Colon (tissue), 2 donors: ENCODE measurements around the gene CXCL16.
"Not testable (repeated sequence)": the region's sequence is repeated elsewhere in the genome, so short reads cannot be mapped to it uniquely, and the experiment has no call there.

ENCODE experiments used
- FAIRE-seq: peaks from 2 replicates; lab custom pipeline; 2012; peaks lifted over from hg19 to GRCh38; lab: Jason Lieb, UNC
- donor health status: control.
- donor health status: control.

CXCL16 gene

DNA sequence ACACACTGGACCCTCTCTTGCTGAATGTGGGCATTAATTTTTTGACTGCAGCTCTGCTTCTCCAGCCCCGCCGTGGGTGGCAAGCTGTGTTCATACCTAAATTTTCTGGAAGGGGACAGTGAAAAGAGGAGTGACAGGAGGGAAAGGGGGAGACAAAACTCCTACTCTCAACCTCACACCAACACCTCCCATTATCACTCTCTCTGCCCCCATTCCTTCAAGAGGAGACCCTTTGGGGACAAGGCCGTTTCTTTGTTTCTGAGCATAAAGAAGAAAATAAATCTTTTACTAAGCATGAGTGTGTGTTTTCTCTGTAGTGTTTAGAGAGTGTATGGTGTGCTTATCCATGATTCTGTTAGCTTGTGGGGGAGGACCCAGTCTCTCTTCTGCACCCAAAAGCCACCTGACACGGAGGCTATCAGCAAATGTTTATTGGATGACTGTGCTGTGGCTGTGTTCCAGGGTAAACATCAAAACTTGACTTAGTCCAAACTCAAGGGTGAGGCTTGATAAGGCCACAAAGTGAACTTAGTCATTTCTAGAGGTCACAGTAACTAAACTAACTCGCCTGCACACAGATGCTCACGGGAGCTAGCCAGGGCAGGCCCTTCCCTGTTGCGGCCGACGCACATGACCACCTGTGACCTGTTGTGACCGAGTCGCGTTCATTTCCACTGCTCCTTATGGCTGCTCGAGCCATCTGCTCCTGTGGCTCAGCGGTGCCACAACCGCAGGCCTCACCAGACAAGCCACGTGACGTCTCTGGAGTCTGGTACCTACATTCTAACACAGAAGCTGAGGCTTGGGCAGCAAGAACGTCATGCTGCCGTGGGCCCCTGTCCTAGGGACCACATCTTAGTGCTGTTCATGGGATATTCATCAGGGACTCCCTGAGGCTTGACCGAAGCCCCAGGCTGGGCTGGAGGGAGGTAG is 18.3 kb downstream of the CXCL16 start:
- FAIRE-seq = no peak

DNA sequence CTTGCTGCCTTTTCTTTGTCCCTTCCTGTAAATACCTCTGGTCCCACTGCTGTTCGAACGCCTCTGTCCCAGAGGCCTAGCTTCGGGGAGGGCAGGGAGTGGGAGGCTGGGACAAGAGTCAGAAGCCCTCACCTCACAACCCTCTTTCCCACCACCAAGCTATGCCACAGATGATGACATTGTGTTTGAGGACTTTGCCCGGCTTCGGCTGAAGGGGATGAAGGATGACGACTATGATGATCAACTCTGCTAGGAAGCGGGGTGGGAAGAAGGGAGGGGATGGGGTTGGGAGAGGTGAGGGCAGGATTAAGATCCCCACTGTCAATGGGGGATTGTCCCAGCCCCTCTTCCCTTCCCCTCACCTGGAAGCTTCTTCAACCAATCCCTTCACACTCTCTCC is 18.9 kb downstream of the CXCL16 start:
- FAIRE-seq = no peak

DNA sequence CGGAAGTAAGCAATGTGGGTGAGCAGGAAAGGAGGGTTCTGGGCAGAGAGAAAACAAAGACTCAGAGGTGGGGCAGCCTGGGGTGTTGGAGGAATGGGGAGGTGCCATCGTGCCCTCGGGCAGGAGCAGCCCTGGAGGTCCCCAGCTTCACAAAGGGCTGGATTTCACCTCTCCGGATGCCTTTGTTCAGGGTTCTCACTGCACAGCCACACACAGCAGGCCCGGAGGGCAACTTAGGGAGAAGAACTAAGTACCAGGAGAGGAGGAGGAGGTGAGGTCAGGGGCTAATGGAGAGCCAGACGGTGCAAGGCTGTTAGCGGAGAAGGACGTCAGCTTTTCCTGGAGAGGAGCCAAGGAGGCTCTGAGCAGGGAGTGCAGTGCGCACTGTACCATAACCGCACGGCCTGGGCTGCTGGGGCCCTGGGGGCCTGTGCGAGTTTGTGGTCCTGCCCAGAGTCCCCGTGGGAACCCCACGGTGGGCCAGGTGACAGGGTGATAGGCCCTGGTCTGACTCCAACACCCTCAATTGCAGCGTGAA is 20.0 kb downstream of the CXCL16 start:
- FAIRE-seq = no peak

DNA sequence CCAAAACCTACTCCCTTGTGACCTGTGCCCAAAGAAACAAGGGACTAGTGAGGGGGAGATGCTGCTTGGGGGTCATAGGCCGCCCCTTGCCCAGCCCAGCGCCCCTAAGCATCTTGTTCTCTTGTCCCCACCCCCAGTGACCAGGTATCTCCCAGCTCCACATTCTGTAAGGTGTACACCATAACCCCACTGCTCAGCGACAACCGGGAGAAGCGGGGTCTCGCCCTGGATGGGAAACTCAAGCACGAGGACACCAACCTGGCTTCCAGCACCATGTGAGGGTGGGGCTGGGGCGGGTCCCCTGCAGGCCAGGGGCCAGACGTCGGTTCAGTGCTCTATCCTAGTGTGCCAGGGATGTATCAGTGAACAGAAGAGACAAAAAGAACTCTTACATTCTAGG is 20.6 kb downstream of the CXCL16 start:
- no peak for FAIRE-seq

DNA sequence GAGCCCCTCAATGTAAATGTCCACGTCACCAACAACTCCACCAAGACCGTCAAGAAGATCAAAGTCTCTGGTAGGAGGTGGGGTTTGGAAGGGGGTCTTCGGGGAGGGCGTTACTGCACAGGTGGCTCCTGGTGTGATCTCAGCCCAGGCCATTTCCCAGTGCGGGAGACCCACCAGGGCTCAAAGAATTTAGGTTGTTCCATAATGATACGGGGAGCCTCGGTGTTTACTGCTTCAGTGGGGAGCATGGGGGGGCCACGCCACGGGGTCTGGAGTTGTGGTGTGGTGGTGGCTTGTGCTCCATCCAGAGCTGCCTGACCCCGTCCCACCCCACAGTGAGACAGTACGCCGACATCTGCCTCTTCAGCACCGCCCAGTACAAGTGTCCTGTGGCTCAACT is 21.5 kb downstream of the CXCL16 start:
- FAIRE-seq = no peak

DNA sequence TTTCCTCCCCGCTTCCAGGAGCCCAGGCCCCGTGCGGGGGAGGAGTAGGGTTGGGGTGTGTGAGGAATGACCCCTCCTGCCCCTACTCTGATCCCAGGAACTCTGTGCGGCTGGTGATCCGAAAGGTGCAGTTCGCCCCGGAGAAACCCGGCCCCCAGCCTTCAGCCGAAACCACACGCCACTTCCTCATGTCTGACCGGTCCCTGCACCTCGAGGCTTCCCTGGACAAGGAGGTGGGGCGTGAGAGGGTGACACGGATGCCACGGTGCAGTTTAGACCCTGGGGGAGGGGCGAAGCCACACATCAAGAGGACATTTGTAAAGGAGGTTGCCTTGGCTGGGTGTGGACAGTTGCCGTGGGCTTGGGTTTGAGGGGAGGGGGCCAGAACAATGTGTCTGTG is 21.9 kb downstream of the CXCL16 start:
- no peak for FAIRE-seq

DNA sequence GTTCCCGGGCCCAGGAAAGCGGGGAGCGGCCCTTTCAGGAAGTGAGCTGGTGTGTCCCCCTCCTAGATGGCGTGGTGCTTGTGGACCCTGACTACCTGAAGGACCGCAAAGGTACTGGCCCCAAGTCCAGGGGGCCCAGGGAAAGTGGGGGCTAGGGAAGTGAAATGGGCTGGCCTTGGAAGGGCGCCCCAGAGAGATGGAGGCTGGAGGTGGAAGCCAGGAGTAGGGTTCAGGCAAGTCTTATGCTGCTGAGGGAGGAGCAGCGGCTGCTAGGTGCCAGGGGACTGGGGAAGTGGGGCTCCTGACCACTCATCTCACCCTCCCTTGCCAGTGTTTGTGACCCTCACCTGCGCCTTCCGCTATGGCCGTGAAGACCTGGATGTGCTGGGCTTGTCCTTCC is 23.6 kb downstream of the CXCL16 start:
- FAIRE-seq = no peak

DNA sequence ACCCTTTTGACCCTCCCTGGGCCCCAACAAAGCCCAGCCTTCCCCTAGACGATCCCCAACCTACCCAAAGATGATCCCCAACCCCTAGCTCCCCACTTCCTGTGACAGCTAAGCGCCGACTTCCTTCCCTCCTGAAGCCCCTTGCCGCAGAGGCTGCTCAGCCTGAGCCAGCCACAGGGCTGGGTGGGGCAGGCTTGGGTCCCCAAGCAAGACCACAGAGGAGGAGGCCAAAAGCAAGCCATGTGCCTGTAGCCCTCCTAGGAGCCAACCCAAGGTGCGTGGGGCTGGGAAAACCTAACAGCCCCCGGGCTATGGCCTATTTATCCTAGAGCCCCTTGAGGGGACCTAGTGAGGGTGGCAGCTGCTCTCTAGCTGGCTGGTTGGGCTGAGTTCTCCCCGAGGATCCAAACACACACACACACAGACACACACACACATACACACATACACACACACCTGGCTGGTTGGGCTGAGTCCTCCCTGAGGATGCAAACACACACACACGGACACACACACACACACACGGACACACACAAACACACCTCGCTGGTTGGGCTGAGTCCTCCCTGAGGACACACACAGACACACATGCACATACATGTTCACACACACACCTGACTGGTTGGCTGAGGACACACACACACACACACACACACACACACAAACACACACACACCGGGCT is 24.5 kb downstream of the CXCL16 start:
- FAIRE-seq = no peak

DNA sequence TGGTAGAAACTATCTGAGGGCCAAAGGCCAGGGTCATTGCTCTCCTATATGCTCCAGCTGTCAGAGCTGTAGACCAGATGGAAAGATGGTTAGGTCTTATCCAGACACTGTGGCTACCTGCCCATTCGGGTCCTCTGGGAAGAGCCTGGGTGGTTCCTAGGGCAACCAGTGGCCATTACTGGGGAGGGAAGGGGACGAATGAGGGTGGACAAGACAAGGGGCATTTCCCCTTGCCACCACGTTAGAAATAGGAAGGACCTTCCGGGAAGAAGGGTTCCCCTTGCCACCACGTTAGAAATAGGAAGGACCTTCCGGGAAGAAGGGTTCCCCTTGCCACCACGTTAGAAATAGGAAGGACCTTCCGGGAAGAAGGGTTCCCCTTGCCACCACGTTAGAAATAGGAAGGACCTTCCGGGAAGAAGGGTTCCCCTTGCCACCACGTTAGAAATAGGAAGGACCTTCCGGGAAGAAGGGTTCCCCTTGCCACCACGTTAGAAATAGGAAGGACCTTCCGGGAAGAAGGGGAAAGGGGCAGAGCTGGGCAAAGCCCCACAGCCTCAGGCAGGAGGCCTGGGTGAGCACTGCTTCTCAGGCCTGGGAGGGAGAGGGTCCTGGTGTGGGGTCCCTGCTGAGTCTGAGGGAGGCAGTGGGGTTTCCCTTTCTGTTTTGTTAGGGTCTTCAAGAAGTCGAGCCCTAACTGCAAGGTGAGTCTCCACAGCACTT is 25.2 kb downstream of the CXCL16 start:
- FAIRE-seq = not testable (repeated sequence)

DNA sequence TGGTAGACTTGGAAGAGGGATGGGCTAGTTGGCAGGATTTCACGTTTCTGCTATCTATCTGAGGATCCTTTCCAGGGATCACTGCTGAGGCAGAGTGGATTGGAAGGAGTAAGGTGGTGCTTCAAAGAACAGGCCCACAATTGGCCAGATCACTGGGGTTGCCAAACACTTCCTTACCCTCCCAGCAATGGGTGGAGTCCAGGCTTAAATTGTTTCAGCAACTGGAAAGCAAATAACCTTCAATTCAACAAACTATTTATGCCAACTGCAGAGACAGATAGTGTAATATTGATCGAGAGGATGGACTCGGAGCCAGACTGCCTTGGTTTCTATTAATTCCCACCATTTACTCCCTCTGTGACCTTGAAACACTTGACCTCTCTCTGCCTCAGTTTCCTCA is 27.2 kb downstream of the CXCL16 start:
- no peak for FAIRE-seq

DNA sequence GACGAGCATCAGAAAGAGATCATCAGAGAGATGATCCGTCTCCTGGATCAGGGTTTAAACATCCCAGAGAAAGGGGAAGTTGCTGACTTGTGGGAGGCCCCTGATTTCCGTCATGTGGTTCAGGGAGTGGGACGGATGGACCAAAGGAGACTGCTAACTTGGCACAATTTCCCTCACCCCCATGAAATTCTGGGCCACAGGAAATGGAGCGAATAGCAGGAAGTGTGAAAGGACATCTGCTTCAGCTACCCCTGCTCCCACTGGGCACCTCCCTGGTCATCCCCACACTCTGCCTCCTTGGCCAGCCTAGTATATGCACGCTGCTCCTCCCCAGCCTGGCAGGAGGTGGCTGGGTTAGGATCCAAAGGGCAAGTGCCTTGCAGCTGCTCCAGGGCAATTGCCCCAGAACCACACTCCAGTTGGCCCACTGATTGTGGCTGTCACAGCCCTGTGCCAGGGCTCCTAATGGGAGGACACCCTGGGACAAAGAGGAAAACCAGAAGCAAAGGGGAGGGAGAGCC is 28.0 kb downstream of the CXCL16 start:
- FAIRE-seq = no peak

DNA sequence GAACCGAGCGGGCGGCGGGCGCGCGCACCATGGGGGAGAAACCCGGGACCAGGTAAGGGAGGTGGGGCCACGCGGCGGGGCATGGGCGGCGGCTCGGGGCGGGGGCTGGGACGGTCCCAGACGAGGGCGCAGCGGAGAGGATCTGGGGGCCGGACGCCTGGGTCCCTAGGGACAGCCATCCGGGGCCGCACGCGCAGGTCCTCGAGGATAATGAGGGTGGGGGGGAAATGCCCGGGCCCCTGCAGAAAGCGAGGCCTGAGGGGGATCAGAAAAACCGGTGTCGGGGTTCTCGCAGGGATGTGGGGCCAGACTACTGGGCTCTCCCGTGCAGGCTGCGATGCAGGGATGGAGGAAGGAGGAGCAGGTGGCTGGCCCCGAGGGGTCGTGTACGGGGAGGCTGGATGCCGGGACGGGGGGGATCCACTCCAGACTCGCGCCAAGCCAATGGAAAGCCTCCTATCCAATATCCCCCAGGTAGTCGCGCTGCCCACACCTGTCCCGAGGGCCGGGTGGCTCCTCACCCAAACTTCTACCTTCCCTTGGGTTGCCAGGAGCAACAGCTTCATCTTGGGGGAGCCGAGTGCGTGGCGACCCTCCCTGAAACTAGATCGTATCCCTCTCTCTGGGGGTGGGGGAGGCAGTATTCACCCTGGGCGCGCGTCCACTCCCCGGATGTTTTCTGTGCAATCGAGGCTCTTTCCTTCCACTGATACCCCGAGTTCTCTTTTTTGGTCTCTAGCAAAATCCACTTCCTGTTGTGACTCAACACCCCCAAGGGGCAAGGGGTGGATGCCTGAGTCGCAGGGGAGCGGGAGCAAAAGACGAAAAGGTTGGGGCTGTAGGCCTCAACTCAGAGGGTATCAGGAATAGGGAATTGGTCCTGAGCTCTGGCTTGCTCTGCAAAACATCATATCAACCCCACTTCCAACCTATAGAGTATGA is 28.8 kb downstream of the CXCL16 start:
- no peak for FAIRE-seq

DNA sequence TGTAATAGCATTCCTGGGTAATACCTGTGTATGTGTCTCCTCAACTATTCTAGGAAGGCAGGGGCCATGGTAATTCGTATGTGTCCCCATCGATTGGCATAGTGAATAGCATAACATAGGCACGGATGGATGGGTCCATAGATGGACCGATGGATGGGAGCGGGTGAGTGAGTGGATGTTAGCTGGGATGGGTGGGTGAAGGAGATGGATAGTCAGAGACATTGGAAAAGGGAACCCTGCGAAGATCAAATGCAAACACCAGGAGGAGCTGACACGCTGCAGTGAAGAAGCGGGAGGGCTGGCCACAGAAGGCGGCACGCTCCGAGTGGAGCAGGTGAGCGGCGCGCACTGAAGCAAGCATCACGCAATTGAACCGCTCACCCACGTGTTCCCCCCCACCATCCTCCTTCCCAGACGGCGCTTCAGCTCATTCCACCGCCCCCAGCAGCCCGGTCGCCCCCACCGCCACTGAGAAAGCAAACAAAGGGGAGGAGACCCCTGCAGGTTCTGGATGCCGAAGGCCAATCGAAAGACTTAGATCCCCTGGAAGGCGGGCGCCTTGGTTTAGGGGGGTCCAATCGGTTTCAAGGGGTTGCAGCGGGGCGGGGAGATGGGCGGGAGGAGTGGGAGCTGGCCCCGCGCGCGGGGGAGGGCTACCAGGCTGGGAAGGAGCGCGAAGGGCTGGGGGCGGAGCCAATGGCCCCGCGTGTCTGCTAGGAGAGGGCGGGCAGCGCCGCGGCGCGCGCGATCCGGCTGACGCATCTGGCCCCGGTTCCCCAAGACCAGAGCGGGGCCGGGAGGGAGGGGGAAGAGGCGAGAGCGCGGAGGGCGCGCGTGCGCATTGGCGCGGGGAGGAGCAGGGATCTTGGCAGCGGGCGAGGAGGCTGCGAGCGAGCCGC is 29.7 kb downstream of the CXCL16 start, which contains the start of gene ARRB2:
Gene ARRB2, plus strand, starts transcription at position 839 of the 899 bp plus-strand sequence. CDS start 90 bp downstream, outside the sequence.
- no peak for FAIRE-seq

DNA sequence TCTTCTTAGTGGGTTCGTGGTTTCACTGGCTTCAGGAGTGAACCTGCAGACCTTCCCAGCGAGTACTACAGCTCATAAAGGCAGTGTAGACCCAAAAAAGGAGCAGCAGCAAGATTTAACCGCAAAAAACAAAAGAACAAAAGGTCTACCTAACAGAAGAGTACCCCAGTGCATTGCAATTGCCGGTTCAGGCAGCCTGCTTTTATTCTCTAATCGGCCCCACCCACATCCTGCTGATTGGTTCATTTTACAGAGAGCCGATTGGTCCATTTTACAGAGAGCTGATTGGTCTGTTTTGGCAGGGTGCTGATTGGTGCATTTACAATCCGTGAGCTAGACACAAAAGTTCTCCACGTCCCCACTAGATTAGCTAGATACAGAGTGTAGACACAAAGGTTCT is 31.3 kb downstream of the CXCL16 start:
- FAIRE-seq = no peak

DNA sequence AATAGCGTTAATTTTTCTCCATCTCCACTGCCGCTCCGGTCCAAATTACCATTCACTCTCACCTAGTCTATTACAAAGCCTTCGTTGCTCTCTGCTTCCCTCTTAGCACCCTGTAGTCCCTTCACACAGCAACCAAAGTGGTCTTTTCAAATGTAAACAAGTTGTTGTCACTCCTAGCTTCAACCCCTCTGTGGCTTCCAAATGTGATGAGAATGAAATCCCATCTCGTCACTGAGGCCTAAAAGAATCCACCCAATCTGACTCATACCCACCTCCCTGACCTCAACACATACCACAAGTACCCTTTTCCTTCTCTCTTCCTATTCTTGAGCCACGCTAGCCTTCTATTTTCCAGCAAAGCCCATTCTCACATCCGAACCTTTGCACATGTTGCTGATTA is 33.6 kb downstream of the CXCL16 start:
- no peak for FAIRE-seq

DNA sequence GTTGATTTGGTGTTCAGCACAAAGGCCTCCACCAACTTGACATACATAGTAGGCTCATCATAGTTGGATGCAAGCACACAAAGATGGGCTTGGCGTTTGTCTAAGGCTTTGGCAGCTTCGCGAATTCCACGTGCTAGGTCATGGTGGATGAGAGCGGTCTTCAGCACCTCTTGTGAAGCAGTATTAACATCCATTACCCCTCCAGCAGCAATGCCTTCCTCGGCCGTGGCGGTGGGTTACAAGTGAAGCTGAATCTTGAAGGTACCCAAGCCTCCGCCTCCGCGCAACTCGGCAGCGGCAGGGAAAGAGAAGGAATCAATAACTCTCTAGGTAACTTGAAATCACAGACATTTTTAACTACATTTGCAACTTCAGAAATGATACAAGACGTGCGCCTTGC is 34.7 kb downstream of the CXCL16 start:
- no peak for FAIRE-seq

DNA sequence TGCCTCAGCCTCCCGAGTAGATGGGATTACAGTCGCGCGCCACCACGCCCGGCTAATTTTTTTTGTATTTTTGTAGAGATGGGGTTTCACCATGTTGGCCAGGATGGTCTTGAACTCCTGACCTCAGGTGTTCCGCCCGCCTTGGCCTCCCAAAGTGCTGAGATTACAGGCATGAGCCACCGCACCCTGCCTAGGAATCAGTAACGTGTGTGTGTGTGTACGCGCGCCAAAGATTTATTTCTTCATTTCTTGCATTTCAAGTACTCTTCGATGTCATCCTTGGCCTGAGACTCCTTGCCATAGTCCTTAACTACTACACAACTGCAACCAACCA is 35.2 kb downstream of the CXCL16 start:
- FAIRE-seq = not testable (repeated sequence)

DNA sequence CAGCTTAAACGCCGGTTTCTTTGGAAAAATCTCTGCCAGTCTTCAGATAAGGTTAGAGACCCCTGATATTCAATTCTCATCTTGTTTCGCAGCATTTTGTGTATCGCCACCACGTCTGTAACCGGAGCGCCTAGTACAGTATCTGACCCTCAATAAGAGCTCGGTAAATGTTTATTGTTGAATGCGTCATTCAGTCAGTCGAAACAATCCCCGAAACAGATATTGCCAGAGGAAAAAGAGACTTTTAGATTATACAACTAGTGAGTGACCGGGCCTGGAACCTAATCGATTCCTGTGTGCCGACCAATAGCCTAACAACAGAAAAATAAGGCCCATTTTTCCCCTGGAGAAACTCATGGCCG is 36.4 kb downstream of the CXCL16 start:
- FAIRE-seq = no peak

DNA sequence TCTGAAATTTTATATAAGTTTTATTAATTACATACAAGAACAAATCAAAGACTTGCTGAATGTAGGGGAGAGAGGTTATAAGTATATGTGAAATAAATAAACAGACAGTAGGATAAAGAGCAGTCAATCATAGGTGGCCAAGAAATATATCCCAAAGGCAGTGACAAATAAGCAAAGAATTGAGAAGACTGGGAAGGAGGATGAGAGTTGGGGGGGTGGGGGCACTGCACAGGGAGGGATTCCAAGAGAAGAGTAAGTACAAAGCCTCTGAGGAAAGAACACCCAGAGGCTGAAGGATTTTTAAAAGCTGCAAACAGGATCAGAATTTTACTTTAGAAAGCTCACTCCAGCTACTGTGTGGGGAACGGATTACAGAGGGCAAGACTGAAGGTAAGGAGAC is 38.6 kb downstream of the CXCL16 start:
- FAIRE-seq = no peak

DNA sequence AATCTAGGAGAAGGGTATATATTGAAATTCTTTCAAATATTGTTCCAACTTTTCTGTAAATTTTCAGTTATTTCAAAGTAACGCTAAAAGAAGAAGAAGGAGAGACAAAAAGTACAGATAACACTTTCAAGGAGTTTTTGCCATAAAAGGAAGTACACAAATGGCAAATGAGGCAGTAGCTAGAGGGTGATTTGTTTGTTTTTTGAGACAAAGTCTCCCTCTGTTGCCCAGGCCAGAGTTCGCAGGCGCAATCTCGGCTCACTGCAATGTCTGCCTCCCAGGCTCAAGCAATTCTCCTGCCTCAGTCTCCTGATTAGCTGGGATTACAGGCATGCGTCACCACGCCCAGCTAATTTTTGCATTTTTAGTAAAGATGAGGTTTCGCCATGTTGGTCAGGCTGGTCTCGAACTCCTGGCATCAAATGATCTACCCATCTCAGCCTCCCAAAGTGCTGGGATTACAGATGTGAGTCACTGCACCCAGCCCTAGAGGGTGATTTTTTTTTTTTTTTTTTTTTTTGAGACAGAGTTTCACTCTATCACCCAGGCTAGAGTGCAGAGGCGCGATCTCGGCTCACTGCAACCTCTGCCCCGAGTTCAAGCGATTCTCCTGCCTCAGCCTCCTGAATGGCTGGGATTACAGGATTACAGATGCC is 40.2 kb downstream of the CXCL16 start:
- not testable (repeated sequence) for FAIRE-seq
